Muscle layer of colon (tissue), 2 donors: ENCODE measurements around the gene MYO6.
A peak's percentile ranks its signal among the peaks of the same experiment; 100 is the strongest.

Experiments
- H3K27ac ChIP-seq: one replicate; pipeline ENCODE4 v1.7.0; 2013; ENCODE audit warnings: low read depth, mild to moderate bottlenecking, low read length, moderate library complexity
- H3K27me3 ChIP-seq, 2 donors: one replicate each; pipeline ENCODE4 v1.7.0; 2013; ENCODE audit warnings: low read length in 2 of 2, mild to moderate bottlenecking in 2 of 2; ENCODE audit not compliant: insufficient read depth in 2 of 2, control insufficient read depth in 1 of 2
- H3K36me3 ChIP-seq: one replicate; pipeline ENCODE4 v1.7.0; 2013; ENCODE audit warnings: mild to moderate bottlenecking, low read length; ENCODE audit not compliant: insufficient read depth
- H3K4me1 ChIP-seq: one replicate; pipeline ENCODE4 v1.7.0; 2013; ENCODE audit warnings: mild to moderate bottlenecking, low read length; ENCODE audit not compliant: insufficient read depth
- H3K4me3 ChIP-seq, 2 donors: one replicate each; pipeline ENCODE4 v1.7.0; 2013; ENCODE audit warnings: low read length in 2 of 2, low read depth in 1 of 2, mild to moderate bottlenecking in 1 of 2, moderate library complexity in 1 of 2
- H3K9ac ChIP-seq: one replicate; pipeline ENCODE4 v1.7.0; 2013; ENCODE audit warnings: low read length
- H3K9me3 ChIP-seq: one replicate; pipeline ENCODE4 v1.7.0; 2013; ENCODE audit warnings: mild to moderate bottlenecking, low read length
- donor health status: abdominal sarcoma.
- donor health status: Adenocarcinoma of cecum.

Gene MYO6

GRCh38 chr6:75747152-75747992 is 1.7 kb upstream of the MYO6 start:
- no peaks in the 10 kb centered on the region for H3K36me3 ChIP-seq
- H3K27me3 ChIP-seq: no peaks in the 10 kb centered on the region
- no peak overlapping the region for H3K9ac ChIP-seq
- H3K27ac ChIP-seq: no peak overlapping the region
- no peaks in the 10 kb centered on the region for H3K9me3 ChIP-seq
- peaks cover 3% of the 10 kb centered on the region for H3K4me1 ChIP-seq
- no peak overlapping the region for H3K4me3 ChIP-seq

GRCh38 chr6:75748003-75748742 is 866 bp upstream of the MYO6 start:
- peak overlapping the region; percentile 66 to 93 for H3K4me3 ChIP-seq
- H3K27me3 ChIP-seq: no peaks in the 10 kb centered on the region
- peak overlapping the region; percentile 76 for H3K27ac ChIP-seq
- peaks cover 3% of the 10 kb centered on the region for H3K4me1 ChIP-seq
- peak overlapping the region; percentile 58 for H3K9ac ChIP-seq
- H3K9me3 ChIP-seq: no peaks in the 10 kb centered on the region
- H3K36me3 ChIP-seq: no peaks in the 10 kb centered on the region

- H3K9ac ChIP-seq: no peak overlapping the region
- H3K27me3 ChIP-seq: no peaks in the 10 kb centered on the region
- H3K27ac ChIP-seq: no peak overlapping the region
- H3K4me3 ChIP-seq: no peak overlapping the region
- no peaks in the 10 kb centered on the region for H3K9me3 ChIP-seq
- peaks cover 3% of the 10 kb centered on the region for H3K4me1 ChIP-seq
- H3K36me3 ChIP-seq: no peaks in the 10 kb centered on the region
These were observed 2.4 kb downstream of the MYO6 start for GRCh38 chr6:75751443-75751842.

GRCh38 chr6:75752365-75752764 is 3.3 kb downstream of the MYO6 start:
- Histone ChIP-seq H3K9me3 (no peaks in the 10 kb centered on the region), H3K4me3 (no peak overlapping the region), H3K27me3 (no peaks in the 10 kb centered on the region), H3K4me1 (peaks cover 3% of the 10 kb centered on the region), H3K27ac (no peak overlapping the region), H3K9ac (no peak overlapping the region), H3K36me3 (no peaks in the 10 kb centered on the region)

- Histone ChIP-seq H3K9me3 (no peaks in the 10 kb centered on the region), H3K4me3 (no peak overlapping the region), H3K36me3 (no peaks in the 10 kb centered on the region), H3K9ac (no peak overlapping the region), H3K4me1 (peaks cover 3% of the 10 kb centered on the region), H3K27me3 (no peaks in the 10 kb centered on the region), H3K27ac (no peak overlapping the region)
These were observed 6.7 kb downstream of the MYO6 start for GRCh38 chr6:75755704-75756103.

- Histone ChIP-seq H3K27me3 (no peaks in the 10 kb centered on the region), H3K36me3 (no peaks in the 10 kb centered on the region), H3K4me3 (no peak overlapping the region), H3K9me3 (no peaks in the 10 kb centered on the region), H3K27ac (no peak overlapping the region), H3K9ac (no peak overlapping the region), H3K4me1 (no peaks in the 10 kb centered on the region)
These were observed 8.3 kb downstream of the MYO6 start for GRCh38 chr6:75757295-75757694.

GRCh38 chr6:75758061-75758460 is 9.0 kb downstream of the MYO6 start:
- Histone ChIP-seq H3K4me3 (no peak overlapping the region), H3K27ac (no peak overlapping the region), H3K36me3 (no peaks in the 10 kb centered on the region), H3K9ac (no peak overlapping the region), H3K9me3 (no peaks in the 10 kb centered on the region), H3K4me1 (no peaks in the 10 kb centered on the region), H3K27me3 (no peaks in the 10 kb centered on the region)

- H3K4me3 ChIP-seq: no peak overlapping the region
- H3K36me3 ChIP-seq: no peaks in the 10 kb centered on the region
- no peak overlapping the region for H3K27ac ChIP-seq
- no peaks in the 10 kb centered on the region for H3K27me3 ChIP-seq
- no peaks in the 10 kb centered on the region for H3K4me1 ChIP-seq
- no peaks in the 10 kb centered on the region for H3K9me3 ChIP-seq
- no peak overlapping the region for H3K9ac ChIP-seq
These were observed 10.2 kb downstream of the MYO6 start for GRCh38 chr6:75759207-75759606.

- no peaks in the 10 kb centered on the region for H3K4me1 ChIP-seq
- no peak overlapping the region for H3K9ac ChIP-seq
- no peak overlapping the region for H3K4me3 ChIP-seq
- no peaks in the 10 kb centered on the region for H3K27me3 ChIP-seq
- no peaks in the 10 kb centered on the region for H3K36me3 ChIP-seq
- no peaks in the 10 kb centered on the region for H3K9me3 ChIP-seq
- no peak overlapping the region for H3K27ac ChIP-seq
These were observed 11.3 kb downstream of the MYO6 start for GRCh38 chr6:75760320-75760719.

- Histone ChIP-seq H3K4me3 (no peak overlapping the region), H3K9me3 (no peaks in the 10 kb centered on the region), H3K36me3 (no peaks in the 10 kb centered on the region), H3K27ac (no peak overlapping the region), H3K4me1 (no peaks in the 10 kb centered on the region), H3K27me3 (no peaks in the 10 kb centered on the region), H3K9ac (no peak overlapping the region)
These were observed 12.4 kb downstream of the MYO6 start for GRCh38 chr6:75761489-75761888.

GRCh38 chr6:75762063-75762462 is 13.0 kb downstream of the MYO6 start:
- H3K9me3 ChIP-seq: no peaks in the 10 kb centered on the region
- H3K36me3 ChIP-seq: no peaks in the 10 kb centered on the region
- H3K4me1 ChIP-seq: no peaks in the 10 kb centered on the region
- H3K4me3 ChIP-seq: no peak overlapping the region
- no peak overlapping the region for H3K27ac ChIP-seq
- H3K27me3 ChIP-seq: no peaks in the 10 kb centered on the region
- no peak overlapping the region for H3K9ac ChIP-seq
